Spleen (tissue), 11 donors: Measurements from ENCODE around the gene TCF12. TPM values are rescaled to one million over a fixed set of nuclear protein-coding genes. Genes with fewer than 3 reads are reported as not detected.

Experiments
- DNase-seq: peaks from one replicate; pipeline ENCODE4 v3.0.0-alpha.2; 2020
- H3K27ac ChIP-seq, 8 donors: fragments of 200-600 bp; sonication (generic) in 7 of 8; 1 replicate in 4 of 8; 2 replicates in 4 of 8; pipeline versions ENCODE4 v1.5.0 to v1.8.0; 2016 to 2021; ENCODE audit warnings: inconsistent platforms in 4 of 8, mild to moderate bottlenecking in 4 of 8, moderate library complexity in 1 of 8
- H3K27me3 ChIP-seq, 7 donors: fragments of 200-600 bp; sonication (generic) in 6 of 7; replicated peaks in 1 of 7; 1 replicate in 4 of 7; 2 replicates in 3 of 7; pipeline versions ENCODE4 v1.5.0 to v1.8.0; 2016 to 2021; ENCODE audit warnings: inconsistent platforms in 3 of 7, mild to moderate bottlenecking in 1 of 7
- H3K36me3 ChIP-seq, 6 donors: fragments of 200-600 bp; sonication (generic) in 5 of 6; 1 replicate in 4 of 6; 2 replicates in 2 of 6; pipeline versions ENCODE4 v1.5.0 to v1.8.0; 2016 to 2021; ENCODE audit warnings: inconsistent platforms in 2 of 6
- H3K4me1 ChIP-seq, 6 donors: fragments of 200-600 bp; sonication (generic) in 5 of 6; 1 replicate in 3 of 6; 2 replicates in 3 of 6; pipeline versions ENCODE4 v1.5.0 to v1.8.0; 2016 to 2021; ENCODE audit warnings: inconsistent platforms in 3 of 6
- H3K4me3 ChIP-seq, 8 donors: fragments of 200-600 bp; sonication (generic) in 7 of 8; 1 replicate in 4 of 8; 2 replicates in 4 of 8; pipeline versions ENCODE4 v1.5.0 to v1.8.0; 2016 to 2021; ENCODE audit warnings: inconsistent platforms in 4 of 8, mild to moderate bottlenecking in 4 of 8, moderate library complexity in 2 of 8
- H3K9me3 ChIP-seq, 8 donors: fragments of 200-600 bp; sonication (generic) in 7 of 8; 1 replicate in 4 of 8; 2 replicates in 4 of 8; pipeline versions ENCODE4 v1.5.0 to v1.8.0; 2016 to 2021; ENCODE audit warnings: inconsistent platforms in 4 of 8
- CTCF ChIP-seq, 11 experiments: fragments of 200-600 bp in 7 of 11; fragments of 450-650 bp in 4 of 11; sonication (generic) in 4 of 11; IDR thresholded peaks in 8 of 11; conservative IDR thresholded peaks in 3 of 11; 1 replicate in 7 of 11; 2 replicates in 4 of 11; pipeline versions ENCODE4 v1.4.0 to v1.8.0; 2016 to 2021; ENCODE audit warnings: antibody characterized with exemption in 11 of 11, inconsistent platforms in 4 of 11, mild to moderate bottlenecking in 1 of 11
- POLR2A ChIP-seq, 3 donors: fragments of 450-650 bp; IDR thresholded peaks; one replicate each; pipeline ENCODE4 v1.5.1; 2017; ENCODE audit warnings: antibody characterized with exemption in 3 of 3, mild to moderate bottlenecking in 1 of 3
- POLR2AphosphoS5 ChIP-seq, 3 donors: sonication (generic); formaldehyde crosslinking; IDR thresholded peaks; one replicate each; pipeline ENCODE4 v1.5.1; 2017; ENCODE audit warnings: antibody characterized with exemption in 3 of 3
- WGBS, 5 donors: extraction: QIAGEN DNeasy Blood & Tissue Kit in 3 of 5; methylation state at CpG; one replicate each; pipeline versions ENCODE4 v1.1.5 to v1.1.7; 2013 to 2018; 5-methylcytosine and 5-hydroxymethylcytosine counted together
- intact Hi-C: fragments of 100-400 bp; cut with DNase I; formaldehyde crosslinking; loops from one replicate; pipeline ENCODE4 v1.15.0; 2023; ENCODE audit warnings: low total_unique reads
- polyA plus RNA-seq, 3 donors: library from polyadenylated mRNA; stranded (reverse); fragments of 200-250 nt; gene quantifications; one replicate each; pipeline ENCODE4 v1.2.1, GENCODE V29; 2013
- total RNA-seq, 7 donors: library from RNA; depleted of rRNA in 3 of 7; stranded (reverse); fragments of >200 nt in 3 of 7; fragmentation: NEBNext Ultra II Directional in 4 of 7; extraction: Animal tissue kit (Norgen Biotek cat#: 25700) in 4 of 7; gene quantifications; one replicate each; pipeline versions ENCODE4 v1.1.0 to v1.2.1, GENCODE V29; 2016 to 2021
- donor health status: healthy with polysubstance abuse.
- donor health status: DM: no; HTN: no; CAD: no; lungs with moderate emphysema.
- donor health status: DM: no; HTN: no; CAD: no.
- donor health status: Bipolar disorder and iron deficiency.
- donor health status: healthy.
- donor health status: DM: no; HTN: no; CAD: no.
- donor health status: DM: yes; HTN: yes; CAD: no.

The TCF12 gene
- total and polyA plus RNA-seq, 10 donors = 8.3 to 139 (median 111) TPM

- intact Hi-C loops = no loop called here
- no peak overlapping the region for H3K4me3 ChIP-seq
- H3K27ac ChIP-seq = peak overlapping the region in 5 of 8 donors; percentile 16 to 64 (median 35)
These were observed 217.4 kb downstream of the TCF12 start for GRCh38 chr15:57135800-57136199.

GRCh38 chr15:57138349-57138788, 219.9 kb downstream of the TCF12 start:
- Histone ChIP-seq H3K27ac (no peak overlapping the region), H3K4me3 (no peak overlapping the region), H3K36me3 (no peaks in the 10 kb centered on the region), H3K9me3 (no peaks in the 10 kb centered on the region), H3K27me3 (no peaks in the 10 kb centered on the region), H3K4me1 (peaks cover 18 to 41% (median 30%) of the 10 kb centered on the region in 6 donors)
- WGBS, 5 donors = 8 to 38% (median 23%) methylated on average over 1 of the region's 1 CpG
- intact Hi-C loops = no loop called here
- TF ChIP-seq CTCF (IDR thresholded peaks at IDR 0.05 in 8 of 11, conservative IDR thresholded peaks at IDR 0.05 in 3 of 11) (peak in 10 of 11 experiments; percentile 26 to 73 (median 57)), POLR2AphosphoS5 (IDR thresholded peaks at IDR 0.05) (no peak), POLR2A (IDR thresholded peaks at IDR 0.05) (no peak)
- DNase-seq = no peak

More at GRCh38 chr15:57135800-57136199, 217.4 kb downstream of the TCF12 start:
- peaks cover 18 to 63% (median 34%) of the 10 kb centered on the region in 6 donors for H3K4me1 ChIP-seq
- no peaks in the 10 kb centered on the region for H3K36me3 ChIP-seq
- no peaks in the 10 kb centered on the region for H3K9me3 ChIP-seq
- H3K27me3 ChIP-seq = no peaks in the 10 kb centered on the region
- TF ChIP-seq POLR2A (IDR thresholded peaks at IDR 0.05) (no peak), CTCF (IDR thresholded peaks at IDR 0.05 in 8 of 11, conservative IDR thresholded peaks at IDR 0.05 in 3 of 11) (no peak), POLR2AphosphoS5 (IDR thresholded peaks at IDR 0.05) (no peak)
- no peak for DNase-seq

GRCh38 chr15:57143511-57144078, 225.2 kb downstream of the TCF12 start:
- intact Hi-C loops = loop anchor here (10.0 kb wide), 2 partner anchors 219 to 319 kb away; no protein-coding TSS in a partner anchor
- no peak for DNase-seq
- TF ChIP-seq CTCF (IDR thresholded peaks at IDR 0.05 in 8 of 11, conservative IDR thresholded peaks at IDR 0.05 in 3 of 11) (no peak), POLR2AphosphoS5 (IDR thresholded peaks at IDR 0.05) (no peak), POLR2A (IDR thresholded peaks at IDR 0.05) (no peak)
- 79 to 93% (median 85%) methylated on average over 1 of the region's 1 CpG for WGBS, 5 donors
- no peak overlapping the region for H3K27ac ChIP-seq
- H3K36me3 ChIP-seq = no peaks in the 10 kb centered on the region
- peaks cover 0 to 32% (median 21%) of the 10 kb centered on the region in 6 donors for H3K4me1 ChIP-seq
- H3K27me3 ChIP-seq = no peaks in the 10 kb centered on the region
- no peak overlapping the region for H3K4me3 ChIP-seq
- no peaks in the 10 kb centered on the region for H3K9me3 ChIP-seq

GRCh38 chr15:57144448-57144847, 226.0 kb downstream of the TCF12 start:
- intact Hi-C loops = loop anchor here (10.0 kb wide), 2 partner anchors 220 to 320 kb away; no protein-coding TSS in a partner anchor
- H3K4me1 ChIP-seq = peaks cover 0 to 35% (median 23%) of the 10 kb centered on the region in 6 donors
- no peak for DNase-seq
- no peaks in the 10 kb centered on the region for H3K36me3 ChIP-seq
- no peak overlapping the region for H3K27ac ChIP-seq
- no peaks in the 10 kb centered on the region for H3K27me3 ChIP-seq
- WGBS, 5 donors = 57 to 91% (median 73%) methylated on average over 5 of the region's 5 CpGs
- H3K4me3 ChIP-seq = no peak overlapping the region
- H3K9me3 ChIP-seq = no peaks in the 10 kb centered on the region
- TF ChIP-seq POLR2AphosphoS5 (IDR thresholded peaks at IDR 0.05) (no peak), CTCF (IDR thresholded peaks at IDR 0.05 in 8 of 11, conservative IDR thresholded peaks at IDR 0.05 in 3 of 11) (no peak), POLR2A (IDR thresholded peaks at IDR 0.05) (no peak)
